CD4-positive, alpha-beta memory T cell (primary cell): ENCODE results near the gene KDM2A. TPM values are rescaled to one million over a fixed set of nuclear protein-coding genes. Genes with fewer than 3 reads are reported as not detected.
A peak's percentile ranks its signal among the peaks of the same experiment; 100 is the strongest.

Experiments used
- CTCF ChIA-PET: fragments of 350-600 bp; sonication (Branson Sonifier 250); formaldehyde crosslinking; loops from one replicate; lab custom pipeline; 2021; ENCODE audit warnings: inconsistent platforms; ENCODE audit not compliant: partially characterized antibody; lab: Charles Lee
- POLR2A ChIA-PET: fragments of 350-600 bp; sonication (Branson Sonifier 250); formaldehyde crosslinking; loops from one replicate; lab custom pipeline; 2021; ENCODE audit not compliant: partially characterized antibody; lab: Charles Lee
- DNase-seq, 5 donors: peaks; one replicate each; pipeline versions ENCODE4 v3.0.0 to v3.0.0-alpha.2; 2020 to 2022; ENCODE audit warnings: mixed read lengths in 1 of 5
- H3K27ac ChIP-seq: one replicate; pipeline ENCODE4 v1.7.0; 2013; ENCODE audit warnings: low read depth, low read length
- H3K27me3 ChIP-seq: 2 replicates; pipeline ENCODE4 v1.7.0; 2013; ENCODE audit warnings: mild to moderate bottlenecking, low read length, moderate library complexity; ENCODE audit not compliant: insufficient read depth
- H3K36me3 ChIP-seq: 2 replicates; pipeline ENCODE4 v1.7.0; 2013; ENCODE audit warnings: mild to moderate bottlenecking, low read length, moderate library complexity; ENCODE audit not compliant: insufficient read depth
- H3K4me1 ChIP-seq: 2 replicates; pipeline ENCODE4 v1.7.0; 2013; ENCODE audit warnings: mild to moderate bottlenecking, low read length, moderate library complexity; ENCODE audit not compliant: insufficient read depth
- H3K4me3 ChIP-seq, 2 donors: one replicate each; pipeline ENCODE4 v1.7.0; 2013; ENCODE audit warnings: low read length in 2 of 2, mild to moderate bottlenecking in 1 of 2
- H3K9me3 ChIP-seq, 2 donors: one replicate each; pipeline ENCODE4 v1.7.0; 2013; ENCODE audit warnings: low read length in 2 of 2, control low read depth in 1 of 2; ENCODE audit not compliant: control insufficient read depth in 1 of 2
- H3K27ac Mint-ChIP-seq, 7 donors: one replicate each; pipeline ENCODE4 v1.8.0; 2020 to 2021; ENCODE audit warnings: mixed read lengths in 7 of 7, mild to moderate bottlenecking in 6 of 7, inconsistent platforms in 3 of 7, moderate library complexity in 3 of 7
- H3K27me3 Mint-ChIP-seq, 2 donors: one replicate each; pipeline ENCODE4 v1.8.0; 2020 to 2021; ENCODE audit warnings: mixed read lengths in 2 of 2
- H3K36me3 Mint-ChIP-seq, 2 donors: one replicate each; pipeline ENCODE4 v1.8.0; 2020 to 2021; ENCODE audit warnings: mixed read lengths in 2 of 2, inconsistent platforms in 1 of 2, mild to moderate bottlenecking in 1 of 2
- H3K4me1 Mint-ChIP-seq, 4 donors: one replicate each; pipeline ENCODE4 v1.8.0; 2020 to 2021; ENCODE audit warnings: mixed read lengths in 4 of 4, mild to moderate bottlenecking in 1 of 4
- H3K4me3 Mint-ChIP-seq, 8 donors: one replicate each; pipeline ENCODE4 v1.8.0; 2020 to 2021; ENCODE audit warnings: mixed read lengths in 8 of 8, mild to moderate bottlenecking in 7 of 8, moderate library complexity in 6 of 8, inconsistent platforms in 3 of 8
- H3K9me3 Mint-ChIP-seq, 8 donors: one replicate each; pipeline ENCODE4 v1.8.0; 2020 to 2021; ENCODE audit warnings: mixed read lengths in 8 of 8, mild to moderate bottlenecking in 5 of 8, inconsistent platforms in 3 of 8, moderate library complexity in 1 of 8
- intact Hi-C: fragments of 100-400 bp; cut with micrococcal nuclease; formaldehyde crosslinking; loops from one replicate; pipeline ENCODE4 v1.15.1; 2023
- polyA plus RNA-seq, 2 donors: library from polyadenylated mRNA; unstranded; fragments of 300-500 nt; fragmentation: Illumina TruSeq; gene quantifications; one replicate each; pipeline ENCODE4 v1.2.3, GENCODE V29; 2021
- total RNA-seq, 2 experiments: library from RNA; stranded (reverse); gene quantifications; one replicate each; pipeline ENCODE4 v1.2.3, GENCODE V29; 2021

The KDM2A gene
- total and polyA plus RNA-seq, 4 experiments from 2014 or later, result 14.0 to 200 (median 105) TPM

GRCh38 chr11:67282155-67282875 lies 163.3 kb downstream of the KDM2A start:
- POLR2A ChIA-PET, result interaction anchor here (0.9 to 21.8 kb wide), 6 partner anchors 10 to 41 kb away, joined by 3 to 1163 read pairs (median 6); partner anchors contain the start of genes GRK2 and SSH3
- H3K4me1 ChIP-seq, result peaks cover 89% of the 10 kb centered on the region
- Mint-ChIP-seq H3K4me3 (peak overlapping the region in 2 of 8 donors; percentile 32 to 52), H3K27ac (peak overlapping the region in 6 of 7 donors; percentile 32 to 85 (median 84)), H3K9me3 (no peaks in the 10 kb centered on the region), H3K27me3 (no peaks in the 10 kb centered on the region), H3K36me3 (peaks cover 37 to 56% of the 10 kb centered on the region in 2 donors), H3K4me1 (peaks cover 22 to 85% (median 36%) of the 10 kb centered on the region in 4 donors)
- intact Hi-C loops, result no loop called here
- DNase-seq, result peak in 1 of 5 donors; percentile 25
- no peaks in the 10 kb centered on the region for H3K9me3 ChIP-seq
- H3K36me3 ChIP-seq, result peaks cover 82% of the 10 kb centered on the region
- CTCF ChIA-PET, result interaction anchor here (0.7 to 1.2 kb wide), 3 partner anchors 11 to 35 kb away, joined by 3 to 6 read pairs (median 3); no protein-coding TSS in a partner anchor
- H3K27ac ChIP-seq, result peak overlapping the region; percentile 16
- no peak overlapping the region for H3K4me3 ChIP-seq
- no peaks in the 10 kb centered on the region for H3K27me3 ChIP-seq

GRCh38 chr11:67282876-67283371 lies 163.9 kb downstream of the KDM2A start:
- Mint-ChIP-seq H3K4me3 (no peak overlapping the region), H3K36me3 (peaks cover 34 to 57% of the 10 kb centered on the region in 2 donors), H3K27me3 (no peaks in the 10 kb centered on the region), H3K27ac (peak overlapping the region in 3 of 7 donors; percentile 56 to 84 (median 63)), H3K9me3 (no peaks in the 10 kb centered on the region), H3K4me1 (peaks cover 22 to 85% (median 39%) of the 10 kb centered on the region in 4 donors)
- H3K4me1 ChIP-seq, result peaks cover 89% of the 10 kb centered on the region
- no peaks in the 10 kb centered on the region for H3K9me3 ChIP-seq
- POLR2A ChIA-PET, result interaction anchor here (0.8 to 21.8 kb wide), 9 partner anchors 10 to 118 kb away, joined by 3 to 1163 read pairs (median 5); partner anchors contain the start of genes GRK2 and SSH3
- peak in 1 of 5 donors; percentile 20 for DNase-seq
- peak overlapping the region; percentile 16 for H3K27ac ChIP-seq
- CTCF ChIA-PET, result interaction anchor here (0.8 to 1.4 kb wide), 4 partner anchors 10 to 20 kb away, joined by 3 to 6 read pairs (median 3); partner anchors contain the start of gene SSH3
- no peak overlapping the region for H3K4me3 ChIP-seq
- H3K36me3 ChIP-seq, result peaks cover 79% of the 10 kb centered on the region
- intact Hi-C loops, result no loop called here
- H3K27me3 ChIP-seq, result no peaks in the 10 kb centered on the region

- Histone ChIP-seq H3K27me3 (no peaks in the 10 kb centered on the region), H3K4me1 (peaks cover 86% of the 10 kb centered on the region), H3K4me3 (no peak overlapping the region), H3K36me3 (peaks cover 75% of the 10 kb centered on the region), H3K9me3 (no peaks in the 10 kb centered on the region), H3K27ac (peak overlapping the region; percentile 16)
- H3K9me3 Mint-ChIP-seq, result no peaks in the 10 kb centered on the region
- CTCF ChIA-PET, result interaction anchor here (0.8 to 1.4 kb wide), 4 partner anchors 10 to 21 kb away, joined by 3 to 6 read pairs (median 3); partner anchors contain the start of gene SSH3
- intact Hi-C loops, result no loop called here
- peaks cover 34 to 60% of the 10 kb centered on the region in 2 donors for H3K36me3 Mint-ChIP-seq
- DNase-seq, result peak in 1 of 5 donors; percentile 33
- POLR2A ChIA-PET, result interaction anchor here (0.8 to 21.8 kb wide), 9 partner anchors 10 to 117 kb away, joined by 3 to 1163 read pairs (median 5); partner anchors contain the start of genes GRK2 and SSH3
- peak overlapping the region in 6 of 7 donors; percentile 47 to 87 (median 64) for H3K27ac Mint-ChIP-seq
- H3K4me1 Mint-ChIP-seq, result peaks cover 23 to 83% (median 39%) of the 10 kb centered on the region in 4 donors
- no peak overlapping the region for H3K4me3 Mint-ChIP-seq
- no peaks in the 10 kb centered on the region for H3K27me3 Mint-ChIP-seq
Observed at GRCh38 chr11:67283481-67283963, 164.5 kb downstream of the KDM2A start.

GRCh38 chr11:67284811-67285540 lies 165.9 kb downstream of the KDM2A start:
- Mint-ChIP-seq H3K27me3 (no peaks in the 10 kb centered on the region), H3K4me1 (peaks cover 24 to 74% (median 31%) of the 10 kb centered on the region in 4 donors), H3K4me3 (peak overlapping the region in 1 of 8 donors; percentile 17), H3K27ac (peak overlapping the region in 4 of 7 donors; percentile 52 to 95 (median 60)), H3K36me3 (peaks cover 25 to 57% of the 10 kb centered on the region in 2 donors), H3K9me3 (no peaks in the 10 kb centered on the region)
- intact Hi-C loops, result no loop called here
- POLR2A ChIA-PET, result interaction anchor here (1.2 to 21.8 kb wide), 2 partner anchors 12 to 18 kb away, joined by 3 to 1163 read pairs; partner anchors contain the start of genes GRK2 and SSH3
- Histone ChIP-seq H3K4me1 (peaks cover 75% of the 10 kb centered on the region), H3K4me3 (no peak overlapping the region), H3K9me3 (no peaks in the 10 kb centered on the region), H3K27ac (no peak overlapping the region), H3K27me3 (no peaks in the 10 kb centered on the region), H3K36me3 (peaks cover 61% of the 10 kb centered on the region)
- CTCF ChIA-PET, result no interaction called here
- peak in 1 of 5 donors; percentile 48 for DNase-seq

- H3K27ac ChIP-seq, result peak overlapping the region; percentile 88
- Mint-ChIP-seq H3K4me3 (peak overlapping the region in 3 of 8 donors; percentile 21 to 86 (median 33)), H3K4me1 (peaks cover 22 to 74% (median 32%) of the 10 kb centered on the region in 4 donors), H3K9me3 (no peaks in the 10 kb centered on the region), H3K36me3 (peaks cover 17 to 53% of the 10 kb centered on the region in 2 donors), H3K27ac (peak overlapping the region; percentile 95 to 100 (median 98)), H3K27me3 (no peaks in the 10 kb centered on the region)
- intact Hi-C loops, result no loop called here
- H3K27me3 ChIP-seq, result no peaks in the 10 kb centered on the region
- CTCF ChIA-PET, result interaction anchor here (1.1 to 2.7 kb wide), 3 partner anchors 8 to 85 kb away, joined by 3 to 12 read pairs (median 5); no protein-coding TSS in a partner anchor
- no peaks in the 10 kb centered on the region for H3K9me3 ChIP-seq
- POLR2A ChIA-PET, result interaction anchor here (0.8 to 21.8 kb wide), 8 partner anchors 13 to 443 kb away, joined by 3 to 1163 read pairs (median 32); partner anchors contain the start of genes GRK2, POLD4, PPP1CA and SSH3
- H3K4me1 ChIP-seq, result peaks cover 75% of the 10 kb centered on the region
- peaks cover 59% of the 10 kb centered on the region for H3K36me3 ChIP-seq
- no peak overlapping the region for H3K4me3 ChIP-seq
- DNase-seq, result peak in 4 of 5 donors; percentile 35 to 66 (median 41)
Observed at GRCh38 chr11:67285541-67286498, 166.8 kb downstream of the KDM2A start.
